Activated CD8-positive, alpha-beta memory T cell treated with anti-CD3 and anti-CD28 coated beads, Interleukin-2, amount 50 U/mL, for 1 hour (primary cell): ENCODE results near the gene PRRT1B.

Experiments used
- DNase-seq: peaks from one replicate; pipeline ENCODE4 v3.0.0-alpha.2; 2020; ENCODE audit errors: extremely low read depth

Gene PRRT1B

DNA sequence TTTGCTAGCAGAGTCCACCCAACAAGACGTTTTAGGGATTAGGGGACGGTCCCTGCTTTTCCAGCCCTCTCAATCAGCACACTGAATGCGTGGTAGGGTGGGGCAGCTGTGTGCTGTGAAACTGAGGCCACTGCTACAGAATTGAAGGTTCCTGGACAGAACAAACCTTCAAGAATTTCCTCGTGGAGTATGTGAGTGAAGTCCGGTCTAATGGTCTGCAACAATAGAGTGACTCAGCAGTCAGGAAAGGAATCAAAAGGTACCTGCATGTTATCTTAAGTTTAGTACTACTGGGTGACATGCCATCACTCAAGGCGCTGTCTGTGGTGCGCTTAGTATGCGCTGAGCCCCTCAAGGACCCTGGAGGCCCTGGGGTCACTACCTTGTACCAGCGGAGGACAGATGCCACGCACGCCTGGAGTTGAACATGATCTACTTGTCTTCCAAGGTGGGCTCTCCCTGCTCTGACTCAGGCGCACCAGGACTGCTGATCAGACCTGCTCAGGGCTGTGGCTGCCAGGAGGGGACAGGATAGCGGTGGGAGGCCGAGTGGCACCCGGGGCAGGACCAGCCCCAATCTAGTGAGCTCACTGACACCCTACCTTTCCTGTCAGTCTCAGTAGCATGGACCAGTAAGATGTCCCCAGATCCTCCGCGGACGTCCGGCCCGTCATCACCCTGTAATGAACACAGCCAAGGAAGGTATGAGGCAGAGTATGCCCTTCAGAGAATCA lies 50.5 kb downstream of the PRRT1B start:
- no peak for DNase-seq

DNA sequence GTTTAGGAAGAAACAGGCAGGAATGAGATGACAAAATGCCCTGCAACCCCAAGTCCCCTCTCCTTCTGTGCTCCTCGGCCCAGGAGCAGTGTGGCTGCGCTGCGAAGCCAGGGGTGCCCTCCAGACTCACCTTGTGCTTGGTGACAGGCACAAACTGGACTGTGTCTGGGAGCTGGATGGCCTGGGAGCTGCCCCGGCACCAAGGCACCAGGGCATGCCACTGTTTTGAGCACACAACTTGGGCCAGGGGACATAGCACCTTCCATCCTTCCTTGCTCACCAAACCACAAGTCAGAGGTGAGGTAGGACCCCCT lies 51.1 kb downstream of the PRRT1B start:
- no peak for DNase-seq

DNA sequence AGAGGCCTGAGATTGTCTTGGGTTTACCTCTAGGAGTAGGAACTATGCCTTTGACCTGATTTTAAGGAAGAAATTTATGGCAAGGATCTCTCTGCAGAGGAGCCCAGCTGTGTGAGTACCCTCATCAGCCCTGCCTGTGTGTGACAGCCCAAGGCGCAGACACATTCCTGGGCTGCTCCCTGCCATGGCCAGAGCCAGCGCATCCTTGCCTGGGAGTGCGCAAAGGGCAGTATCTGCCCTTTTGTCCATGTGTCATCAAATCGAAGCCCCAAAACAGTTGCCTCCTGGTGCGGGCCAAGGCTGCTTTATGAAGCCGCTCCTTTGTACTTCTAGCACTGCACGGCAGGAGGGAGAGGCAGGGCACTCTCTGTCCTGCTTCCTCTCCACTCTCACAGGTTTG lies 51.9 kb downstream of the PRRT1B start:
- no peak for DNase-seq

DNA sequence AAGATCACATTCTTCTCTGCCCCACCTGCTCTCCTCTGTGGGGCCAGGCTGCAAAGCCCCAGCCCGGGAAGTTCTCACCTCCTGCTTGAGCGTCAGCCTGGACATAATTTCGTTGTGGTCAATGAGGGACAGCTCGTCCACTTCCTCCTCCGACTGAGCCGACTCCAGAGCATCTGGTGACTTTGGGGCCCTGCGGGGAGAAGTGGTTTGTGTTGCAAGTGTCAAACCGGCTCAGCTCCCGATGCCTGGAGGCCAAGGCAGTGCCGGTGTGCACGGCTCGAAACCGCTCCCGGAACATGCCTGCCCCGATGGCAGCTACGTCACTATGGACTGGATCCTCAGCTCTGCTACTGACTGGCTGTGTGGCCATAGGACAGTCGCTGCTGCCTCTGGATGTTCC lies 52.8 kb downstream of the PRRT1B start:
- no peak for DNase-seq

DNA sequence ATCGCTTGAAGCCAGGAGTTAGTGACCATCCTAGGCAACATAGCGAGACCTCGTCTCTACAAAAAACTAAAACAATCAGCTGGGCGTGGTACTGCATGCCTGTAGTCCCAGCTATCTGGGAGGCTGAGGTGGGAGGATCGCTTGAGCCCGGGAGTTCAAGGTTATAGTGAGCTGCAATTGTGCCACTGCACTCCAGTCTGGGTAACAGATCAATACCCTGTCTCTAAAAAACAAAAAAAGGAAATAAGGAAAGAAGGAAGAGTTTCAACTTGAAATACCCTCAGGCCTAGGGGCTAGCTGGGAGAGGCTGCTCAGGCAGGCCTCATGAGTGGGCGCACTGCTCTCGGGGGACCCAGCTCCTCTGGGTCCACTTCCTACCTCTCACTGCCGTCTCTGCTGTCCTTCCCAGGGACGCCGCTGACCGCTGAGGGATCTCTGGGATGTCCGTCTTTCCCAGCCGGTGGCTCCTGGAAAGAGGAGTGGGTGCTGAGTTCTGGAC lies 56.4 kb downstream of the PRRT1B start:
- no peak for DNase-seq

DNA sequence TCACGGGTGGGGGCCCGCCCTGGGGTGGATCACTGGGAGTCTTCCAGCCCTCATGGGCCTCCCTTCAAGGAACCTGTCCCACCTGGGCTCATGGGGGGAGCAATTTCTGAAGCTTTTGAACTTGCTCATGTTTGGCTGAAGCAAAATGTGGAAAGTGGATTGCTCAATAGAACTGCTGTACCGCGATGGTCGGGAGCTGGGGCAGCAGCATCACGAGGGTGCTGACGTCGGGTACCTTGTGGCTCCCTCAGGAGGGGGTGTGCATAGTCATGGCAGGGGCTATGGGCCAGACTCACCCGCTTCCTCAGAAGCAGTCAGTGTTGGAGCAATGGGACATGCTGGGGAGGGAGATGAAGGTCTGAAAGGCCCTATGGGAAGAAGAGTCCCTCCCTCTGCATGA lies 57.9 kb downstream of the PRRT1B start:
- no peak for DNase-seq

DNA sequence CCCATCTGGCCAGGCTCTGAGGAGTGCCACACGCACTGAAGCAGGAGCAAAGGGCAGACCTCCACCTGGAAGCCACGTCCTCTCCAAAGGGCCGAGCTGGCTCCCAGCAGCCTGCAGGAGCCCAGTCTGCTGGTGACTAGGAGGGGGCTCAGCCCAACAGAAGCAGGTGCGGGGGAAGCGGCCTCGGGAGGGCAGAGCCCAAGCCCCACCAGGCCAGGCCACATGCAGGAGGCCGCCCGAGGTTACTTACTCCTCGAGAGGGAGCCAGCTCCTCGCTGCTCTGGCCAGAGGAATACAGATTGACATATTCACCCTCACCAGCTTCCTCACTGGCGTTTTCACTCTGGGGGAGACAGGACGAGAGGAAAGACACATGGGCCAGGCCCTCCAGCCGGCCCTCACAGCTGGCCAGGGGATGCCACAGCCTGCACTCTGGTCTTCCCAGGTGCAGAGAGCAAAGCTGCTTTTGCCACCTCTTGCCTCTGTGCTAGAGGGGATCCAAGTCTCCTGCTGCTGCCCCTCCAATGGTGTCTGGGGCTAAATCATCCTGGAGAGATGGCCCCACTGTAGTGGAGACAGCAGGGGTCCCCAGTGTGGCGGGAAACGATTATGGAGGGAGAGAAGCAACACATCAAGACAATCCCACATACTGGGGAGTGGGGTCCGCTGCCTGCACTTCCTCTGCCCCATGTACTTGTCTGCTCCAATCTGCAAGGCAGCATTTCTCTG lies 58.6 kb downstream of the PRRT1B start:
- no peak for DNase-seq

DNA sequence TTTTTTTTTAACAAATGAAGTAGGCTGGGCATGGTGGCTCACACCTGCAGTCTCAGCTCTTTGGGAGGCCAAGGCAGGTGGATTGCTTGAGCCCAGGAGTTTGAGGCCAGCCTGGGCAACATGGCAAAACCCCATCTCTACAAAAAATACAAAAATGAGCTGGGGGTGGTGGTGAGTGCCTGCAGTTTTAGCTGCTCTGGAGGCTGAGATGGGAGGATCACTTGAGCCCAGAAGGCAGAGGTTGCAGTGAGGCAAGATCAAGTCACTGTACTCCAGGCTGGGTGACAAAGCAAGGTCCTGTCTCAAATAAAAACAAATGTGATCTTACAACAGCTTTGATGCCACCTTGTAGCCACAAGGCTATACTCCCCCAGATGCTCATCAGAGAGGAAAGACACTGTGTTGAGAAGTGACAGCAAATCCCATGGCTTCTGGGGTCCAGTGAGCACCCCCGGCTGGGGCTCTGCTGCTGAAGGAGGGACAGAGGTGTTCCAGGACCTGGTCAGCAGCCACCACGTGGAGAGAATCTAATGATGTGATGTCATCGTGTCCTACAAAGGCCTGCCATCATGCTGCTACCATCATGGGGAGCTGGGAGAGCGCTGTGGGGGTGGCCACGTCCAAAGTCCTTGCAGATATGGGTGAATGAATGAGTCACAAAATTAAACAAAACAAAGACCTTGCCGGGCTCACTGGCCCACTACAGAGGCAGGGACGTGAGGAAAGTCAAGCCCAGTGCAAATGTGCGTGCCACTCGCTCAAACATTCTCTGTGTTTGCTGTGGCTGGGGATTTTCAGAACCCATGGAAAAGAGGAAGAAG lies 60.7 kb downstream of the PRRT1B start:
- DNase-seq, result no peak

DNA sequence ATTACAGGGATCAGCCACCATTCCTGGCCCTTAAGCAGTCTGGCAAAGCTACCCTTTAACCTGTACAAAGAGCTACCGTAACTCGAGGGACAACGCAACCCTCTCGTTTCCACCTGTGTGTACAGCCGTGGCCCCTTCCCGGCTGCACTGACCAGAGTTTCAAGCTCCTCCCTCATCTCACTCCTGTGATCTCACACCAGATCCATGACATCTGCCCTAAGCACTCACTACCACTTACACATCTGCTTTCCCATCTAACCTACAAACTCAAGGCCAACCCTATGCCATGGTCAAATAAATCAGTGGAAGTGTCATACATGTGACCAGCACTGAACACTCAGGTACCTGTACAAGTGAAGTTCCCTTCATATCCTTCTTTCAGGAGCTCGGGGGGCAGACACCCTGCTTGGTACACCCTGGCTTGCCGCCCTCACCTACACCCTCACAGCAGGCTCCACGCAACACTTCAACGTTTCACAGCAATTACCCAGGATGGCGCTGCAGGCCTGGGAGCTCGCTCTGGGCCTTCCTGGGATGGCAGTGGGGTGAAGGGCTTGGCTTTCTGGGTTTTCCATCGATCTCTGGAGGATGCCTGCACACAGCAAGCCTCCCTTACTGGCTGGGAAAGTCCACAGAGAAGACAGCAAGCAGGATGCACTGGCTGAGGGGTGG lies 61.7 kb downstream of the PRRT1B start:
- DNase-seq, result no peak

DNA sequence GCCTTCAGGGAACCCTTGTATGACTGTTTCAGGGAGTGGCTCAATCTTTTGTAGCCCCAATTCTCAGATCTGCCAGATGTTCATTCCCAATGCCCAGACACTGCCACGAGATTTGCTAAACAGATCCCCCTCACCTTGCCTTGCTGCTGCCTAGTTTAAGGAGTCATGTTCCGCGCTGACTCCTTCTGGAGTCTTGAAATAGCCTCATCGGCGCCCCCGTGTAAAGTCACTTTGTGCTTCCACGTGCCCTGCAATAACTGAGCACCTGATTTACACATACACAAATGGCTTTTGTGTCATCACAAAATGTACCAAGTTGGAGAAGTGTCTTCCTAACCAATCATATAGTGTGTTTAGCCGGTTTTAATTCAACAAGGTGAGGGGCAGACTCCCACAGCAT lies 62.3 kb downstream of the PRRT1B start:
- DNase-seq, result no peak

DNA sequence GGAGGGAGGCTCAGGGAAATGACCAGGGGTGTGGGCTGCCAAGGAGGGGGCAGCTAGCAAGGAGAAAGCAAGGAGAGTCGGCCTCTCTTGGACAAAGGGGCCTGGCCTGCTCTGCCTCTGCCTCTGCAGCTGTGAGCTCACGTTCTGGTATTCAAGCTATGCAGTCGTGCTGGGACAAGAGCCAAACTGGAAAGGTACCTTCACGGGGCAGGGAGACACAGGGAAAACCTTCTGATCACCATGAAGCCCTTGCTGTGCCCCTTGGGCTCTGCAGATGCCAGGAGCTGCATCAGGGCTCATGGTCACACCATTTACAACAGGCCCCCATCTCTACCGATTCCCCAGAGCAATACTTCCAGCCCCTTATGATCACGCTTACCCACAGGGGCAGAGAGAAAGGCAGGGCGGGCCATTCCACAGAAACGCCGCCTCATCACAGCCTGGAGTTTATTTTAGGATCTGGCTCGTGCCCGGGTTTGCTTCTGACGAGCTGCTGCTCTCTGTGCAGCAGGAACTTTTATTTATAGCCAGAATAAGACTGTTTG lies 63.2 kb downstream of the PRRT1B start:
- DNase-seq, result no peak
